ENCODE measurements around the gene HOXB9. TPM values are rescaled to one million over a fixed set of nuclear protein-coding genes. Genes with fewer than 3 reads are reported as not detected.
A peak's percentile ranks its signal among the peaks of the same experiment; 100 is the strongest.

The HOXB9 gene
- total RNA-seq, 3 donors from 2014 or later (not counting 1 experiment from before 2014, with no cell fraction given): 0.12 to 1.0 (median 0.18) TPM

DNA sequence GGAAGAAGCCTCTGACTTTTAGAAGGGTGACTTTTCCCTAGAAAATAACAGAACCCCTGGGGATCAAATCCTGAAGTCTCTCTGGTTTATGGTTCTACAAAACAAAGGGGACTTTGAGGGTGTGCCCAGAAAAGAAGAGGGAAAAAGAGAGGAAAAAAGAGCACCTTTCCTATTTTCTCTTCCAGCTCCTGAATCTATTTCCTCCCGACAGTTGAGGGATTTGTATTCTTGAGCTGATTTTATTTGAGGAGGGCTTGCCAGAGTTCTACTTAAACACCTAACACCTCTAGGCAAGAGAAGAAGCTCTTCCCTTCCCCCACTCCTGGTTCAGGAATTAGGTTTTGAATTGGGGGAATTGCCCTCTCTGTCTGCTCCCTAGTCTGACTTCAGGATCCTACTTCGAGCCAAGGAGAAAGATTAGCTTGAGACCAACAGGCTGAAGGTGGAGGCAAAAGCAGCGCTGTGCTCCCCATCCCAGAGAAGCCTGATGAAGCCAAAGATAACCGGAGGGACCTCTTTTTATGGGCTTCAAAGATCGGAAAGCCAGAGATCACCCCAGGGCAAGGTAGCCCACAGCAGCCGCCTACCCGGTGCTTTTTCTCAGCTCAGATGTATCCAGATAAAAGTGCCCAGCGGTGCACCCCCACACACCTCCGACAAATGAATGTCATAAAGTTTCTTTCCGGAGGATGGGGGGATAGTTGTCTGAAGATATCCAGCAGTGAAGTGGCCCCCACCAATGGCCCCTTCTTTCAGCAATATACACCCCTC is 36.9 kb downstream of the HOXB9 start:
- ATAC-seq: no peak

DNA sequence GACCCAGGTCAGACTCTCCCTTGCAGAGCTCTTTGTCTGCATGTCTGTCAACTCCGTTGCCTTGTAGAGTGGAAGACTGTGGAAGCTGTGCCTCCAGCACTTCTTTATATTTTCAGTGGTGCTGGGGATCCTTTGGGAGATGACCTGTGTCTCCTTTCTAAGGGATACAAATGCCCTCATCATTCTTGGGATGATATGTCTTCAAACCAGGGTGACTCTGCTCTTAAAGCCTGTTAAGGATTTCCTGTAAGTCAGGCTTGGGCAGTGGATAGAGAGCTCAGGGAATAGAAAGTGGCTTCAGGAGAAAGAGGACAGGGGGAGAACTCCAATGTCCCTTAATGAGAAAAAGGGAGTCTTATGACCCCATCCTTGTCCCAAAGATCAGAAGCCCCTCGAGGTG is 37.6 kb downstream of the HOXB9 start:
- 35% methylated on average over 2 of the region's 2 CpGs for WGBS (ENCODE audit: insufficient coverage)
- H3K36me3 ChIP-seq (ENCODE audit: control insufficient read depth, insufficient read depth, low read length): no peaks in the 10 kb centered on the region
- Mint-ChIP-seq H3K36me3 (no peaks in the 10 kb centered on the region), H3K27me3 (ENCODE audit: low read depth in 2 of 2) (peaks cover 77 to 81% of the 10 kb centered on the region in 2 donors), H3K27ac (no peak overlapping the region), H3K9me3 (no peaks in the 10 kb centered on the region), H3K4me1 (peaks cover 31 to 43% of the 10 kb centered on the region in 2 donors), H3K4me3 (no peak overlapping the region)
- ATAC-seq (no peak), DNase-seq (peak in 1 of 2 donors; percentile 5)
- peaks cover 32% of the 10 kb centered on the region for H3K4me1 ChIP-seq (ENCODE audit: control insufficient read depth, insufficient read depth, low read length)
- H3K27ac ChIP-seq (ENCODE audit: low read length): no peak overlapping the region
- intact Hi-C loops (cut with micrococcal nuclease): no loop called here
- peaks cover 50% of the 10 kb centered on the region for H3K27me3 ChIP-seq (ENCODE audit: control insufficient read depth, insufficient read depth, low read length)
- H3K9me3 ChIP-seq (ENCODE audit: control insufficient read depth, insufficient read depth, low read length): no peaks in the 10 kb centered on the region
- H3K4me3 ChIP-seq (ENCODE audit: low read length): no peak overlapping the region
- TF ChIP-seq, protein P1, sequence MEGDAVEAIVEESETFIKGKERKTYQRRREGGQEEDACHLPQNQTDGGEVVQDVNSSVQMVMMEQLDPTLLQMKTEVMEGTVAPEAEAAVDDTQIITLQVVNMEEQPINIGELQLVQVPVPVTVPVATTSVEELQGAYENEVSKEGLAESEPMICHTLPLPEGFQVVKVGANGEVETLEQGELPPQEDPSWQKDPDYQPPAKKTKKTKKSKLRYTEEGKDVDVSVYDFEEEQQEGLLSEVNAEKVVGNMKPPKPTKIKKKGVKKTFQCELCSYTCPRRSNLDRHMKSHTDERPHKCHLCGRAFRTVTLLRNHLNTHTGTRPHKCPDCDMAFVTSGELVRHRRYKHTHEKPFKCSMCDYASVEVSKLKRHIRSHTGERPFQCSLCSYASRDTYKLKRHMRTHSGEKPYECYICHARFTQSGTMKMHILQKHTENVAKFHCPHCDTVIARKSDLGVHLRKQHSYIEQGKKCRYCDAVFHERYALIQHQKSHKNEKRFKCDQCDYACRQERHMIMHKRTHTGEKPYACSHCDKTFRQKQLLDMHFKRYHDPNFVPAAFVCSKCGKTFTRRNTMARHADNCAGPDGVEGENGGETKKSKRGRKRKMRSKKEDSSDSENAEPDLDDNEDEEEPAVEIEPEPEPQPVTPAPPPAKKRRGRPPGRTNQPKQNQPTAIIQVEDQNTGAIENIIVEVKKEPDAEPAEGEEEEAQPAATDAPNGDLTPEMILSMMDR (IDR thresholded peaks at IDR 0.05): no peak

More for the DNA sequence above, 36.9 kb downstream of the HOXB9 start:
- Histone ChIP-seq H3K27me3 (ENCODE audit: control insufficient read depth, insufficient read depth, low read length) (peaks cover 47% of the 10 kb centered on the region), H3K9me3 (ENCODE audit: control insufficient read depth, insufficient read depth, low read length) (no peaks in the 10 kb centered on the region), H3K4me3 (ENCODE audit: low read length) (no peak overlapping the region), H3K27ac (ENCODE audit: low read length) (no peak overlapping the region), H3K4me1 (ENCODE audit: control insufficient read depth, insufficient read depth, low read length) (peaks cover 37% of the 10 kb centered on the region), H3K36me3 (ENCODE audit: control insufficient read depth, insufficient read depth, low read length) (no peaks in the 10 kb centered on the region)
- DNase-seq: peak in 1 of 2 donors; percentile 17
- Mint-ChIP-seq H3K4me1 (peaks cover 36 to 49% of the 10 kb centered on the region in 2 donors), H3K27ac (no peak overlapping the region), H3K4me3 (no peak overlapping the region), H3K36me3 (no peaks in the 10 kb centered on the region), H3K27me3 (ENCODE audit: low read depth in 2 of 2) (peaks cover 73 to 82% of the 10 kb centered on the region in 2 donors), H3K9me3 (no peaks in the 10 kb centered on the region)
- TF ChIP-seq, protein P1 (IDR thresholded peaks at IDR 0.05): no peak
- 23% methylated on average over 6 of the region's 10 CpGs for WGBS (ENCODE audit: insufficient coverage)
- intact Hi-C loops (cut with micrococcal nuclease): no loop called here

DNA sequence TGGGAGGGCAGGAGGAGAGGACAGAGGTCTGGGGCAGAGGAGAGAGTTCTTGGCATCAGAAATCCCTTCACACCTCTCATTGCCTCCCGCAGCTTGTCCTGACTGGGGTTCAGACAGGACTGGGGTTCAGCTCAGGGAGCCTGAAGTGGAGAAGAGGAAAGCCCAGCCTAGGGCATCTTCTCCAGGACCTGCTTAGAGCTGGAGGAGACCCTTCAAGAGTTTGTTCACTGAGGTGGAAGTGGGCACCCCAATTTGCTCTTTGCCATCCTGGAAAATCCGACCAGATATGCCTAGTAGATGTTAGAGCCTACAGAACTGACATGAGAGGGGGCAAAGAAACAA is 38.1 kb downstream of the HOXB9 start:
- intact Hi-C loops (cut with micrococcal nuclease): no loop called here
- no peak for ATAC-seq
- Histone ChIP-seq H3K27ac (ENCODE audit: low read length) (no peak overlapping the region), H3K36me3 (ENCODE audit: control insufficient read depth, insufficient read depth, low read length) (no peaks in the 10 kb centered on the region), H3K27me3 (ENCODE audit: control insufficient read depth, insufficient read depth, low read length) (peaks cover 48% of the 10 kb centered on the region), H3K9me3 (ENCODE audit: control insufficient read depth, insufficient read depth, low read length) (no peaks in the 10 kb centered on the region), H3K4me1 (ENCODE audit: control insufficient read depth, insufficient read depth, low read length) (peaks cover 27% of the 10 kb centered on the region), H3K4me3 (ENCODE audit: low read length) (no peak overlapping the region)
- Mint-ChIP-seq H3K4me1 (peaks cover 27 to 39% of the 10 kb centered on the region in 2 donors), H3K4me3 (no peak overlapping the region), H3K27me3 (ENCODE audit: low read depth in 2 of 2) (peaks cover 78 to 81% of the 10 kb centered on the region in 2 donors), H3K9me3 (no peaks in the 10 kb centered on the region), H3K27ac (no peak overlapping the region), H3K36me3 (no peaks in the 10 kb centered on the region)
- 49% methylated on average over 2 of the region's 2 CpGs for WGBS (ENCODE audit: insufficient coverage)
- TF ChIP-seq, protein P1 (IDR thresholded peaks at IDR 0.05): no peak
- DNase-seq: no peak

Data from natural killer cell (primary cell).